Thyroid gland (tissue), 4 donors: ENCODE results near the gene TTN.

Experiments
- POLR2A ChIP-seq, 2 donors: fragments of 450-650 bp; IDR thresholded peaks; one replicate each; pipeline ENCODE4 v1.6.1; 2017; ENCODE audit warnings: antibody characterized with exemption in 2 of 2, mild to moderate bottlenecking in 2 of 2, moderate library complexity in 1 of 2
- TF ChIP-seq, protein P1 (sequence below), 6 experiments: fragments of 200-600 bp in 3 of 6; fragments of 450-650 bp in 3 of 6; sonication (generic) in 3 of 6; IDR thresholded peaks; one replicate each; pipeline ENCODE4 v1.5.1; 2016 to 2019; ENCODE audit warnings: antibody characterized with exemption in 6 of 6, mild to moderate bottlenecking in 2 of 6, inconsistent platforms in 1 of 6, moderate library complexity in 1 of 6

DNA sequence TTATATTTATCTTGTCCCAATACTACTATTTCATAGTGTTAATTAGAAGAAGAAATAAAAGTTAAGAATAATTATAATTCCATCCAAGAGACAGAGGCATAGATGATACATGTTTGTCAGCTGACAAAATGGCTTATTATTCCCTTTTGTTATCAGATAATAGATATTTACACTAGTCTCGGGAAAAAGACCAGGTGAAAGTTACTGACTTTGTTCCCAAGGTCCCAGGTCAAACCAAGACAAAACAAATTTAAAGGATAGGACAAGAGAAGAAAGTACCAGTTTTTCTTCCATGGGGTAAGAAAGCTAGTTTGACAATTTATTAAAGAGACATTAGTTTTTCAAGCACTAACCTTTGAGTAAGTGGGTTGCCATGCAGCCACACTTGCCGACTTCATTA is 73.2 kb downstream of the TTN start:
- TF ChIP-seq, protein P1, sequence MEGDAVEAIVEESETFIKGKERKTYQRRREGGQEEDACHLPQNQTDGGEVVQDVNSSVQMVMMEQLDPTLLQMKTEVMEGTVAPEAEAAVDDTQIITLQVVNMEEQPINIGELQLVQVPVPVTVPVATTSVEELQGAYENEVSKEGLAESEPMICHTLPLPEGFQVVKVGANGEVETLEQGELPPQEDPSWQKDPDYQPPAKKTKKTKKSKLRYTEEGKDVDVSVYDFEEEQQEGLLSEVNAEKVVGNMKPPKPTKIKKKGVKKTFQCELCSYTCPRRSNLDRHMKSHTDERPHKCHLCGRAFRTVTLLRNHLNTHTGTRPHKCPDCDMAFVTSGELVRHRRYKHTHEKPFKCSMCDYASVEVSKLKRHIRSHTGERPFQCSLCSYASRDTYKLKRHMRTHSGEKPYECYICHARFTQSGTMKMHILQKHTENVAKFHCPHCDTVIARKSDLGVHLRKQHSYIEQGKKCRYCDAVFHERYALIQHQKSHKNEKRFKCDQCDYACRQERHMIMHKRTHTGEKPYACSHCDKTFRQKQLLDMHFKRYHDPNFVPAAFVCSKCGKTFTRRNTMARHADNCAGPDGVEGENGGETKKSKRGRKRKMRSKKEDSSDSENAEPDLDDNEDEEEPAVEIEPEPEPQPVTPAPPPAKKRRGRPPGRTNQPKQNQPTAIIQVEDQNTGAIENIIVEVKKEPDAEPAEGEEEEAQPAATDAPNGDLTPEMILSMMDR (IDR thresholded peaks at IDR 0.05), result no peak
- TF ChIP-seq POLR2A (IDR thresholded peaks at IDR 0.05), result no peak
